ENCODE results near the gene DNAL4. TPM values are rescaled to one million over a fixed set of nuclear protein-coding genes. Genes with fewer than 3 reads are reported as not detected.

DNAL4 gene
- total RNA-seq, 1 experiment from 2014 or later: 15.6 TPM

DNA sequence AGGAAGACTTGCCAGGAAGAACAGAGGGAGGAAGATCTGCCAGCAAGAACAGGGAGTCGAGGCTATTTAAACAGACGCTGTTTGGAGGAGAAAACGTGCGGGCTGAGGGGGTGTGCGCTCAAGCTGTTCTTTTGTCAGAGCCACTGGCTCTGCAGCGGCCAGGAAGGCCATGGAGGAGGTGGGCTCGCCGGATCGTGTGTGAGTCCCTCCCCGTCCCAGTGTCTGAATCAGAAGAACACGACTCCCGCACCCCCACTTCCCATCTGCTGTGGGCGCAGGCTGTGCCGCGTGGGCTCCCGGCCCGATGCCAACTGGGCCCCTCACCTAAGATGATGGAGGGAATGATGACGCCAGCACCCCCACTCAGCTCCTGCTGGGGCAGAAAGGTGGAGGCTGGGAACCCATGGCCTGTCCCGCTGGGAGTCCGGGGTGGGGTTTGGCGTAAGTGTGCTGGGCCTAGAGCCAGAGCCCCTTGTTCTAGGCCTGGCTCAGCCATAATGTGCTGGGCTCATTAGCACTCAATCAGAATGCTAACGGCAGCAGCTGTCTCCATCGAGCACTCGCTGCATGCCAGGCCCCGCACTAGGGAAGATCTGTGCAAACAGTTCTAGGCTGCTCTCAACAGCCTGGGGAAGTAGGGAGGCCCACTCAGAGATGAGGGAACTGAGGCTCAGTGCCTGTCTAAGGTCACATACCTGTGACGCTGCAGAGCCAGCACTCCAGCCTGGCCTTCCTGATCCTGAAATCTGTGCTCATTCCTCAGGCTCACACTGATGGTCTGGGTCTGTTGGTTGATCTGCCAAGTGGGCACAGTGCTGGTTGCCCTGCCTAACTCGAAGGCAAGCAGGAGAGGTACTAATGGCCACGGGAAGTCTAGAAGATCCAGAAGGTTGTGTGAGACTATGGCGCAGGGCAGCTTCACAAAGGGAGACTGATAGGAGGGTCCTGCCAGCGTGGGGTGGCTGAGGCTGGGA lies 38.3 kb upstream of the DNAL4 start:
- DNase-seq: no peak
- Mint-ChIP-seq H3K27me3 (ENCODE audit: unreplicated experiment) (peaks cover 38% of the 10 kb centered on the region), H3K9me3 (ENCODE audit: low read depth, unreplicated experiment) (no peaks in the 10 kb centered on the region), H3K4me1 (ENCODE audit: low read depth, unreplicated experiment) (peaks cover 7% of the 10 kb centered on the region), H3K36me3 (ENCODE audit: insufficient read depth, unreplicated experiment) (no peaks in the 10 kb centered on the region), H3K27ac (ENCODE audit: unreplicated experiment) (no peak overlapping the region), H3K4me3 (ENCODE audit: low read depth, unreplicated experiment) (no peak overlapping the region)
- BruUV-seq (replicated peaks): no TSS peak
- TF ChIP-seq CTCF (IDR thresholded peaks at IDR 0.05; ENCODE audit: unreplicated experiment): no peak
- intact Hi-C loops (cut with micrococcal nuclease; ENCODE audit: unreplicated experiment): no loop called here
- CTCF ChIA-PET: interaction anchor here (0.6 to 0.7 kb wide), 2 partner anchors 14 to 114 kb away, joined by 3 to 4 read pairs; no protein-coding TSS in a partner anchor

- Mint-ChIP-seq H3K4me3 (ENCODE audit: low read depth, unreplicated experiment) (no peak overlapping the region), H3K4me1 (ENCODE audit: low read depth, unreplicated experiment) (peaks cover 7% of the 10 kb centered on the region), H3K27ac (ENCODE audit: unreplicated experiment) (no peak overlapping the region), H3K9me3 (ENCODE audit: low read depth, unreplicated experiment) (no peaks in the 10 kb centered on the region), H3K36me3 (ENCODE audit: insufficient read depth, unreplicated experiment) (no peaks in the 10 kb centered on the region), H3K27me3 (ENCODE audit: unreplicated experiment) (peaks cover 45% of the 10 kb centered on the region)
- CTCF ChIA-PET: interaction anchor here (0.7 kb wide), 1 partner anchor 113 kb away, joined by 3 read pairs; no protein-coding TSS in a partner anchor
- intact Hi-C loops (cut with micrococcal nuclease; ENCODE audit: unreplicated experiment): no loop called here
- DNase-seq: peak; percentile 51
- TF ChIP-seq CTCF (IDR thresholded peaks at IDR 0.05; ENCODE audit: unreplicated experiment): no peak
- BruUV-seq (replicated peaks): no TSS peak
These were observed 37.4 kb upstream of the DNAL4 start for GRCh38 chr22:38831166-38831945.

DNA sequence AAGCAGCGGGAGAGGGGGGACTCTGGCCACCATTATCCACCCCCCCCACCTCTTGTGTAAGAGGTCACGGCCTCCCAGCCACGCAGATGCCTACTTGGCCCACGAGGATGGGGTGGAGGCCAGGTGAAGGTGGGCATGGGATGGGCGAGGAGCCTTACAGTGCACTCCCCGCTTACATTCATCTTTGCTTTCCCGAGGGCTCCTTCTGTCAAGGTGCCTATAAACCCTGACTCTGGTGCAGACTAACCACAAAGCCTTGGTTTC lies 36.8 kb upstream of the DNAL4 start:
- Mint-ChIP-seq H3K4me3 (ENCODE audit: low read depth, unreplicated experiment) (no peak overlapping the region), H3K27me3 (ENCODE audit: unreplicated experiment) (peaks cover 41% of the 10 kb centered on the region), H3K27ac (ENCODE audit: unreplicated experiment) (no peak overlapping the region), H3K4me1 (ENCODE audit: low read depth, unreplicated experiment) (peaks cover 7% of the 10 kb centered on the region), H3K9me3 (ENCODE audit: low read depth, unreplicated experiment) (no peaks in the 10 kb centered on the region), H3K36me3 (ENCODE audit: insufficient read depth, unreplicated experiment) (no peaks in the 10 kb centered on the region)
- intact Hi-C loops (cut with micrococcal nuclease; ENCODE audit: unreplicated experiment): no loop called here
- no TSS peak for BruUV-seq (replicated peaks)
- TF ChIP-seq CTCF (IDR thresholded peaks at IDR 0.05; ENCODE audit: unreplicated experiment): no peak
- no peak for DNase-seq
- CTCF ChIA-PET: no interaction called here

DNA sequence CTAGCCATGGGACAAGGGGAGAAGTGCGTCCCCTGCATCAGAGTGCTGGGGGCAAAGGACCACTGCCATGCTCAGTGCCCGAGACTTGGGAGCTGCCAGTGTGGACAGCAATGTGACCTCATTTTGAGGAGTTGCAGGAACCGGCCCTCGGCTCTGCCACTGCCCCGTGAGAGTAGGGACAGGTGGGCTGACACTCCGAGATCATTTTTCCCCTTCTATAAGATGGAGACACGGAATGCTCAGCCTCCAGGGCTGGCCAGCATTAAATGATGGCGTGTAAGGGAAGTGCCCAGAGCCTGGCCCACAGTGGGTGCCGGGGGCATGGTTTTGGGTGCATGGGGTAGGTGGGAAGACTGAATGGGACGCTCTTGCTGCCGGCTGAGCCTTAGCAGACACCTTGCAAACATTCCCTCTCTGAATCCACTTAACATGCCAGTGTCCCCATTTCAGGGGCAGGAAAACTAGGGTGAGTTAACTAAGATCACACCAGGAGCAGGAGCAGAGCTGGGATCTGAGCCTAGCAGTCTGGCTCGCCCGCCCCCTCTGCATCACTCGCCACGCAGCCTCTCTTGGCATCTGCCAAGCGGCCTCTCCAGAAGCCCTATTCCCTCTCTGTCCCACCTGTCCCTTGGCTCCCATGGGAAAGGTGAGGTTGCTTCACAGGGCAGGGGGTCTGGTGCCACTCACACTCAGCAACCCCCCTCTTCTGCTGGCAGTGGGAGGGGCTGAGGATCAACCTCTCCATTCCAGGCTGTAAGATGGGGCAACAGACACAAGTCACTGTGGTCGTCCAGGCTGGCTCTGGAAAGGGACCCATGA lies 36.3 kb upstream of the DNAL4 start:
- peaks cover 7% of the 10 kb centered on the region for H3K4me1 Mint-ChIP-seq (ENCODE audit: low read depth, unreplicated experiment)
- CTCF ChIA-PET: no interaction called here
- intact Hi-C loops (cut with micrococcal nuclease; ENCODE audit: unreplicated experiment): no loop called here
- DNase-seq: no peak
- H3K4me3 Mint-ChIP-seq (ENCODE audit: low read depth, unreplicated experiment): no peak overlapping the region
- H3K27me3 Mint-ChIP-seq (ENCODE audit: unreplicated experiment): peaks cover 36% of the 10 kb centered on the region
- no TSS peak for BruUV-seq (replicated peaks)
- no peak overlapping the region for H3K27ac Mint-ChIP-seq (ENCODE audit: unreplicated experiment)
- no peaks in the 10 kb centered on the region for H3K9me3 Mint-ChIP-seq (ENCODE audit: low read depth, unreplicated experiment)
- TF ChIP-seq CTCF (IDR thresholded peaks at IDR 0.05; ENCODE audit: unreplicated experiment): no peak
- H3K36me3 Mint-ChIP-seq (ENCODE audit: insufficient read depth, unreplicated experiment): no peaks in the 10 kb centered on the region

Data from Calu3 (cell line).